ENCODE results near the gene PRKCA. TPM values are rescaled to one million over a fixed set of nuclear protein-coding genes. Genes with fewer than 3 reads are reported as not detected.

The PRKCA gene
- total RNA-seq, 4 donors from 2014 or later = 24.5 to 61.9 (median 40.8) TPM

GRCh38 chr17:66406701-66407644 lies 104.6 kb downstream of the PRKCA start:
- intact Hi-C loops (cut with DNase I) = no loop called here

GRCh38 chr17:66407864-66408263 lies 105.5 kb downstream of the PRKCA start:
- intact Hi-C loops (cut with DNase I) = no loop called here
- no peak overlapping the region for H3K27ac ChIP-seq (replicated peaks in 1 of 4)
- H3K4me3 ChIP-seq = no peak overlapping the region
- no peak for TF ChIP-seq POLR2A (IDR thresholded peaks at IDR 0.05; ENCODE audit: low read depth)
- TF ChIP-seq EP300 (IDR thresholded peaks at IDR 0.05) = no peak
- TF ChIP-seq POLR2AphosphoS5 (IDR thresholded peaks at IDR 0.05) = no peak
- TF ChIP-seq CTCF (IDR thresholded peaks at IDR 0.05) = no peak
- peaks cover 11 to 43% (median 34%) of the 10 kb centered on the region in 4 donors for H3K4me1 ChIP-seq
- no peak for DNase-seq (ENCODE audit: extremely low spot score)
- no peaks in the 10 kb centered on the region for H3K9me3 ChIP-seq
- no peaks in the 10 kb centered on the region for H3K27me3 ChIP-seq
- 93% methylated on average over 4 of the region's 4 CpGs for WGBS
- no peaks in the 10 kb centered on the region for H3K36me3 ChIP-seq

More at GRCh38 chr17:66406701-66407644, 104.6 kb downstream of the PRKCA start:
- Histone ChIP-seq H3K27me3 (no peaks in the 10 kb centered on the region), H3K27ac (replicated peaks in 1 of 4) (no peak overlapping the region), H3K36me3 (no peaks in the 10 kb centered on the region), H3K9me3 (no peaks in the 10 kb centered on the region), H3K4me3 (no peak overlapping the region), H3K4me1 (peaks cover 11 to 42% (median 32%) of the 10 kb centered on the region in 4 donors)
- no peak for DNase-seq (ENCODE audit: extremely low spot score)
- no peak for TF ChIP-seq POLR2A (IDR thresholded peaks at IDR 0.05; ENCODE audit: low read depth)
- no peak for TF ChIP-seq POLR2AphosphoS5 (IDR thresholded peaks at IDR 0.05)
- no peak for TF ChIP-seq EP300 (IDR thresholded peaks at IDR 0.05)
- no peak for TF ChIP-seq CTCF (IDR thresholded peaks at IDR 0.05)
- 84% methylated on average over 12 of the region's 12 CpGs for WGBS

GRCh38 chr17:66411520-66411919 lies 109.1 kb downstream of the PRKCA start:
- peaks cover 0 to 27% (median 6%) of the 10 kb centered on the region in 4 donors for H3K4me1 ChIP-seq
- intact Hi-C loops (cut with DNase I) = no loop called here
- no peaks in the 10 kb centered on the region for H3K36me3 ChIP-seq
- no peak for TF ChIP-seq EP300 (IDR thresholded peaks at IDR 0.05)
- H3K9me3 ChIP-seq = no peaks in the 10 kb centered on the region
- H3K4me3 ChIP-seq = no peak overlapping the region
- DNase-seq (ENCODE audit: extremely low spot score) = no peak
- no peaks in the 10 kb centered on the region for H3K27me3 ChIP-seq
- WGBS = 96% methylated on average over 6 of the region's 6 CpGs
- no peak overlapping the region for H3K27ac ChIP-seq (replicated peaks in 1 of 4)

- no peak overlapping the region for H3K27ac ChIP-seq (replicated peaks in 1 of 4)
- no peak for TF ChIP-seq POLR2A (IDR thresholded peaks at IDR 0.05; ENCODE audit: low read depth)
- TF ChIP-seq CTCF (IDR thresholded peaks at IDR 0.05) = no peak
- TF ChIP-seq POLR2AphosphoS5 (IDR thresholded peaks at IDR 0.05) = no peak
- TF ChIP-seq EP300 (IDR thresholded peaks at IDR 0.05) = no peak
- 86% methylated on average over 8 of the region's 8 CpGs for WGBS
- H3K4me1 ChIP-seq = peaks cover 0 to 21% (median 4%) of the 10 kb centered on the region in 4 donors
- no peaks in the 10 kb centered on the region for H3K36me3 ChIP-seq
- H3K9me3 ChIP-seq = no peaks in the 10 kb centered on the region
- intact Hi-C loops (cut with DNase I) = no loop called here
- no peak for DNase-seq (ENCODE audit: extremely low spot score)
- no peak overlapping the region for H3K4me3 ChIP-seq
- no peaks in the 10 kb centered on the region for H3K27me3 ChIP-seq
Observed at GRCh38 chr17:66412857-66413558, 110.6 kb downstream of the PRKCA start.
